CD4-positive, alpha-beta T cell (primary cell): ENCODE data around the gene ALPL. TPM values are rescaled to one million over a fixed set of nuclear protein-coding genes. Genes with fewer than 3 reads are reported as not detected.

Experiments
- ATAC-seq: fragments of 200-7000 bp; cut with Tn5 transposase; one replicate; pipeline ENCODE4 v1.10.0; 2022; ENCODE audit warnings: mild to moderate bottlenecking; ENCODE audit not compliant: poor library complexity
- CTCF ChIA-PET: fragments of 350-600 bp; sonication (Branson Sonifier 250); formaldehyde crosslinking; loops from one replicate; lab custom pipeline; 2021; ENCODE audit warnings: antibody characterized with exemption, inconsistent platforms; lab: Charles Lee
- POLR2A ChIA-PET: fragments of 350-600 bp; sonication (Branson Sonifier 250); formaldehyde crosslinking; loops from one replicate; lab custom pipeline; 2021; ENCODE audit warnings: antibody characterized with exemption, inconsistent platforms; lab: Charles Lee
- DNase-seq, 14 experiments: peaks; one replicate each; pipeline ENCODE4 v3.0.0-alpha.2; 2013 to 2020; ENCODE audit warnings: mixed read lengths in 2 of 14
- H3K27ac ChIP-seq, 2 donors: one replicate each; pipeline versions ENCODE4 v1.5.1 to v1.7.0; 2013; ENCODE audit warnings: low read length in 2 of 2, low read depth in 1 of 2, mild to moderate bottlenecking in 1 of 2
- H3K27me3 ChIP-seq, 2 experiments: 1 replicate in 1 of 2; 2 replicates in 1 of 2; pipeline versions ENCODE4 v1.6.1 to v1.7.0; 2013; ENCODE audit warnings: low read length in 2 of 2, control low read depth in 1 of 2, mild to moderate bottlenecking in 1 of 2, moderate library complexity in 1 of 2; ENCODE audit not compliant: insufficient read depth in 2 of 2, control insufficient read depth in 1 of 2
- H3K36me3 ChIP-seq: one replicate; pipeline ENCODE4 v1.6.1; 2013; ENCODE audit warnings: low read length, control low read depth; ENCODE audit not compliant: insufficient read depth
- H3K4me1 ChIP-seq: one replicate; pipeline ENCODE4 v1.6.1; 2013; ENCODE audit warnings: low read length, control low read depth; ENCODE audit not compliant: insufficient read depth
- H3K4me3 ChIP-seq: one replicate; pipeline ENCODE4 v1.5.1; 2013; ENCODE audit warnings: mild to moderate bottlenecking, low read length, moderate library complexity
- H3K9me3 ChIP-seq, 2 experiments: 1 replicate in 1 of 2; 2 replicates in 1 of 2; pipeline versions ENCODE4 v1.6.1 to v1.7.0; 2013; ENCODE audit warnings: low read length in 2 of 2, mild to moderate bottlenecking in 2 of 2, control low read depth in 1 of 2, moderate library complexity in 1 of 2; ENCODE audit not compliant: control insufficient read depth in 1 of 2, insufficient read depth in 1 of 2
- H3K27ac Mint-ChIP-seq: one replicate; pipeline ENCODE4 v1.8.0; 2020; ENCODE audit warnings: mixed read lengths
- H3K27me3 Mint-ChIP-seq: one replicate; pipeline ENCODE4 v1.8.0; 2021; ENCODE audit warnings: mixed read lengths
- H3K36me3 Mint-ChIP-seq: one replicate; pipeline ENCODE4 v1.8.0; 2021; ENCODE audit warnings: low read depth, mixed read lengths
- H3K4me1 Mint-ChIP-seq: one replicate; pipeline ENCODE4 v1.8.0; 2021; ENCODE audit warnings: low read depth, mixed read lengths
- H3K4me3 Mint-ChIP-seq: one replicate; pipeline ENCODE4 v1.8.0; 2020; ENCODE audit warnings: mild to moderate bottlenecking, mixed read lengths
- H3K9me3 Mint-ChIP-seq: one replicate; pipeline ENCODE4 v1.8.0; 2020; ENCODE audit warnings: mixed read lengths
- CTCF ChIP-seq: fragments of 200-600 bp; IDR thresholded peaks from one replicate; pipeline ENCODE4 v1.8.0; 2022; ENCODE audit warnings: antibody characterized with exemption, mild to moderate bottlenecking
- intact Hi-C, 2 experiments: fragments of 100-400 bp; cut with DNase I in 1 of 2; cut with micrococcal nuclease in 1 of 2; formaldehyde crosslinking; loops; one replicate each; pipeline versions ENCODE4 v1.15.1 to v1.9.0; 2023 to 2025; cut with DNase I, micrococcal nuclease
- total RNA-seq, 174 experiments: library from RNA in 2 of 174; stranded (reverse) in 2 of 174; gene quantifications; one replicate each; pipeline ENCODE4 v1.2.3 and lab custom pipeline; 2021 to 2026

ALPL gene
- total RNA-seq, 2 experiments from 2014 or later = not detected

- no peak for ATAC-seq
- Histone ChIP-seq H3K36me3 (no peaks in the 10 kb centered on the region), H3K27ac (no peak overlapping the region), H3K4me1 (peaks cover 8% of the 10 kb centered on the region), H3K4me3 (no peak overlapping the region), H3K9me3 (no peaks in the 10 kb centered on the region), H3K27me3 (peaks cover 14 to 18% of the 10 kb centered on the region in 2 experiments)
- Mint-ChIP-seq H3K9me3 (no peaks in the 10 kb centered on the region), H3K4me3 (peak overlapping the region; percentile 34), H3K27ac (no peak overlapping the region), H3K4me1 (peaks cover 4% of the 10 kb centered on the region), H3K36me3 (no peaks in the 10 kb centered on the region), H3K27me3 (peaks cover 24% of the 10 kb centered on the region)
- CTCF ChIA-PET = no interaction called here
- no peak for TF ChIP-seq CTCF
- no peak for DNase-seq
- intact Hi-C loops = no loop called here
- POLR2A ChIA-PET = no interaction called here
Observed at GRCh38 chr1:21621761-21622436, 112.7 kb downstream of the ALPL start.

DNA sequence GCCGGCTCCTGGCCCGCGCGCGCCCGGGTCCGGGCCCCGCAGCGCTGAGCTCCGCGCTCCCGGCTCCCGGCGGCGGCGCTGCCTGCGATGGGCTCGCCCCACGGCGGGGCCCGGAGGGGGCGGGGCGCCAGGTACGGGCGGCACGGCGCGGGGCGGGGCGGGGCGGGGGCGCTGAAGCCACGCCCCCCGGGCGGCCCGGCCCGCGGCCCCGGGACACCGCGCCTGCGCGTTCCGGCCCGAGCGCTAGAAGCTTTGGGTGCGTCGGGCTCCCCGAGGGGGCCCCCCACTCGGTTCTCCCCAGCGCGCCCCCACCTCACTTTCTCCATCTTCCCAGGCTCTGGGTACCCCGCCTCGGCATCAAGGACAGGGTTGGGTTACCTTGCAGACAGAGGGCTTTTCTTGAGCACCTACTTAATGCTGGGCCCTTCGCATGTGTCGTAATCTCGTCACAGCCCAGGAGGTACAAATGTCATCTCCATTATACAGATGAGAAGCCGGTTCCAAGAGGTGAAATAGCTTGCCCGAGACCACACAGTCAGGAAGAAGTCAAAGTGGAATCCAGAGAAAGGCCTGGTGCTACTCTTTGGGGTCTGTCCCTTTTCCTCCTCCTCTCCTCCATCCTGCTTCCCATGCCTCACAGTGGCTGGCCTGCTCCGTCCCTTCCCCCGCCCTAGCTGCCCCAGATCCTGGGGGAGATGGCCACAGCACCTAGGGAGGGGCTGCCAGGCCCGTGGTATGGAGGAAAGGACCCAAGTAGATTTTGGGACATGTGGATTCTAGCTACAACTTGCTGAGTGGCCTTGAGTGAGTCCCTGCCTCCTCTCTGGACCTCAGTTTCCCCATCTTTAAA is 113.5 kb downstream of the ALPL start:
- intact Hi-C loops = no loop called here
- no peak overlapping the region for H3K27ac ChIP-seq
- no peak for TF ChIP-seq CTCF
- no peaks in the 10 kb centered on the region for H3K9me3 ChIP-seq
- ChIA-PET POLR2A (no interaction called here), CTCF (no interaction called here)
- H3K27me3 ChIP-seq = peaks cover 13 to 18% of the 10 kb centered on the region in 2 experiments
- H3K27ac Mint-ChIP-seq = no peak overlapping the region
- peaks cover 8% of the 10 kb centered on the region for H3K4me1 ChIP-seq
- H3K4me1 Mint-ChIP-seq = peaks cover 4% of the 10 kb centered on the region
- no peak overlapping the region for H3K4me3 ChIP-seq
- peak overlapping the region; percentile 59 for H3K4me3 Mint-ChIP-seq
- no peaks in the 10 kb centered on the region for H3K36me3 ChIP-seq
- DNase-seq (peak in 13 of 14 experiments; percentile 7 to 76 (median 40)), ATAC-seq (peak; percentile 74)
- H3K27me3 Mint-ChIP-seq = peaks cover 24% of the 10 kb centered on the region
- no peaks in the 10 kb centered on the region for H3K9me3 Mint-ChIP-seq
- no peaks in the 10 kb centered on the region for H3K36me3 Mint-ChIP-seq

GRCh38 chr1:21623410-21623961 is 114.3 kb downstream of the ALPL start:
- H3K4me1 Mint-ChIP-seq = peaks cover 4% of the 10 kb centered on the region
- ATAC-seq (no peak), DNase-seq (no peak)
- Histone ChIP-seq H3K9me3 (no peaks in the 10 kb centered on the region), H3K4me1 (peaks cover 8% of the 10 kb centered on the region), H3K4me3 (no peak overlapping the region), H3K36me3 (no peaks in the 10 kb centered on the region), H3K27me3 (peaks cover 14 to 18% of the 10 kb centered on the region in 2 experiments), H3K27ac (no peak overlapping the region)
- intact Hi-C loops = no loop called here
- no peak overlapping the region for H3K27ac Mint-ChIP-seq
- ChIA-PET CTCF (no interaction called here), POLR2A (no interaction called here)
- H3K36me3 Mint-ChIP-seq = no peaks in the 10 kb centered on the region
- no peaks in the 10 kb centered on the region for H3K9me3 Mint-ChIP-seq
- H3K4me3 Mint-ChIP-seq = no peak overlapping the region
- no peak for TF ChIP-seq CTCF
- H3K27me3 Mint-ChIP-seq = peaks cover 21% of the 10 kb centered on the region
